ENCODE measurements around the gene AMDHD1.

The AMDHD1 gene

DNA sequence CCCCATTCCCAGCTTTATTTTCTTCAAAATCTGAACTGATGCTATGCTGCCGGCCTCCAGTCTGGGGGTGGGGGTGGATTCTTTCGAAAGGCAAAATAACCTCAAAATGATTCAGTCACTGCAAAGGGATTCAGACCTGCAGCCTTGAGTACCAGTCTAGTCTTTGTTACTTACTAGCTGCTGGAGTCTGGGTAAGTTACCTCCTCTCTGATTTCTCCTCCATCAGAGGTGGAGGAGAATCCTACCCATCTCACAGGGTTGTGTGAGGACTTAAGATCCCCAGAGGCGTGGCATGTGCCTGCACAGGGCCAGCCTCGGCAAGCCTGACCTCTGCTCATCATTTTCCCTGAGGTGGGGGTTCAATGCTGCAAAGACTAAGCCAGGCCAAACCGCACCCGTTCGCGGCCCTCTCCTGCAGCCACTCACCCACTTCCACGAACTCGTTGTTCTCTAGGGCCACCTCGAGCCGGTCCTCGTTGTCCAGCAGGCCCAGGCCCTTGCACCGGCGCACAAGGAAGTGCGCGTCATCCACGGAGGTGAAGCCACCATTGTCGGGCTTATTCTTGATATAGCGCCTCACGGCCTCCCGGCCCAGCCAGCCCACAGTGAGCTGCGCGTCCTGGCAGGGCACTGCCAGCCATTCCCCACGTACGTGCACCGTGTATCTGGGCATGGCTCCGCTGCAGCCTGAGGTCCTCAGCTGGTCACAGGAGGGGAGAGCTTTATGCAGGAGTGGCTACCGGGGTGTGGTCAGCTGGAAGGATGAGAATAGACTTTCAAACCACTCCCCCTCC is 52.3 kb downstream of the AMDHD1 start:
- no peak for DNase-seq (ENCODE audit: low spot score)

DNA sequence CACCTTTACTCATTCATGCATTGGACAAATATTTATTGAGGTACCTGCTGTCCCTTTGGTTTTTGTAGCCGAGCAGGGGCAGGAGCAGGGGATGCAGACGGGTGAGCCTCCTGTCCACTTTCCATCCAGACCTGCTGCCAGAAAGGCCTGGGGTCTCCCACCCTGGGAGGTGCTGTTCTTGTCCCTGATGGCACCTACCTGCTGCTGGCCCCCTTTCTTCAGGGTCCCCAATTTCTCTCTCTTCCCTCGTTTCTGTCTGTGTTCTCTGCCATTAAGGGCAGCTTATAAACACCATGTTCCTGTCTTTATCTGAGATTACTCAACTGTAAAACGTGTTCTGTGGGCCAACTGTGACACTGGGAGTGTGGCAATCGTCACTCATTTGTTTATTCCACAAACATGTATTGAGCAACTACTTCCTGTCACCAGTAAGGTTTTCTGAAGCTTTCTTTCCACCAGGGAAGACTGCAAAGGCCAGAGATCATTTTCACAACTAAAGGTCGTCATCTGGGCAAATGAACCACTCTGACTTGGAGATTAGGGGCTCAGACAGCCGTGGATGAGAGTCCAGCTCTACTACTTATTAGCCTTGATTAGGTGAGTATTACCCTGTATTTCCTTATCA is 53.0 kb downstream of the AMDHD1 start, which contains the start of gene HAL:
Gene HAL (minus strand): TSS at position 311 of the 625 bp plus-strand sequence. CDS start 434 bp downstream, outside the sequence.
- DNase-seq (ENCODE audit: low spot score): no peak

DNA sequence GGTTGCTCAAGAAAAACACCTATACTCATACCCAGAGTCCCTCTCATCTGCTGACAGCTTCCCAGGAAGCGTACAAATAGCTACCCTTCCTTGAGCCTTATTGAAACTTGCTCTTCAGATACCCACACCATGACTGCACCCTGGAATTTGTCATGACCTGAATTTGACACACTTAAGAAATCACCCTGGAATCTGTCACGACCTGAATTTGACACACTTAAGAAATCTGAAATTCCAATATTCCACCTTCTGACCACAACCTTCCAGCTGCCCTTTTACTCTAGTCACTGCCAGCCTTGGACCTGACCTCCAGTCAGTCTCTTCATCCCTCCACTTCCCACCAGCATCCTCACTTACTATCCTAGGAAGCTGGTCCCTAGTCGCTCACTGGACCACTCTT is 54.1 kb downstream of the AMDHD1 start:
- DNase-seq (ENCODE audit: low spot score): no peak

DNA sequence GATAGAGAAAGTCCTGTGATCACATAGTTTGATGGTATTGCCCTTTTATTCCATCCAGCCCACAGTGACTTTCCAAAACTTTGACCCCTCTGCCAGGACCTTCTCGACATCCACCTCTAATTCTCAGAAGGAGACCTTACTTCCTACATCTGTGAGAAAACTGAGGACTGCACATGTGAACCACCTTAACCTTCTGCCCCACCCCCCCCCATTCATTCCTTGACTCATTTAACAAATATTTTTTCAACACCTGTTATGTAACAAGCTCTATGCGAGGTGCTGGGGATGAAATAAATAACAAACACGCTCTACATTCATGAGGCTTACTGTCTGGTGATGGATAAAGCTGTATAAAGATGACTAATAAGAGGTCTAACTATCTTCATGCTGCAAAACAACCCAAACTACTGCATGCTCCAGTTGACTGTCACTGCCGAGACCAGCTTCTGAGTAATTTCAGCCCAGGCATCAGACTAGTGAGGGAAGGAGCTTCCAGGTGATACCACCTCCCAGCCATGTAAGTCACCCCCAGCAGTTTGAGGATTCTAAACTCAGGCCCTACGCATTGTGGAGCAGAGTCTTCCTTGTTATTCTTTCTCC is 54.9 kb downstream of the AMDHD1 start:
- DNase-seq (ENCODE audit: low spot score): no peak

DNA sequence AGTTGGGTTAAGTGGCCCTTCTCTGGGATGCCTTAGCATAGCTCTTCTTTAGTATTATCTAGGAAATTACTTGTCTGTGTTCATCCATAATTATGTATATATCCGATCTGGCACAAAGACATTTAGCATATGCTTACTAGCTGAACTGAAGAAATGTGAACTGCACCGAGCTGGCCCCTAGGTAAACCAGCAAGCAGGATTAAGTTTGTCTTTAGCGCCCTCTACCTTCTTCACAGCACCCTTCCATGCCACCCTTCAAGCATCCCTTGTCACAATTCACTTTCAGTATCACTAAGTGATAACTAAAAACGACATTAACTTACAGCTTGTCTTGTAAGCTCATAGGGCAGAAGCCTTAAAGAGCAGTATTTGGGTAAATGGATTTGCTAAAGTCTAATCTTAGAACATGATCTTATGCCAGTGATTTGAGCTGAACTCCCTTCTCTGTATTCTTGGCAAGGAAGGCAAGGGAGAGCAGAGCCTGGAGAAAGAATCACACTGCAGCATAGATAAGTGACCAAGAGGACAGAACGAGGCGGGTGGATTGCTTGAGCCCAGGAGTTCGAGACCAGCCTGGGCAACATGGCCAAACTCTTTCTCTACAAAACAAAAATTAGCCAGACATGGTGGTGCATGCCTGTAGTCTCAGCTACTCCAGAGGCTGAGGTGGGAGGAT is 55.6 kb downstream of the AMDHD1 start:
- DNase-seq (ENCODE audit: low spot score): peak; percentile 56

DNA sequence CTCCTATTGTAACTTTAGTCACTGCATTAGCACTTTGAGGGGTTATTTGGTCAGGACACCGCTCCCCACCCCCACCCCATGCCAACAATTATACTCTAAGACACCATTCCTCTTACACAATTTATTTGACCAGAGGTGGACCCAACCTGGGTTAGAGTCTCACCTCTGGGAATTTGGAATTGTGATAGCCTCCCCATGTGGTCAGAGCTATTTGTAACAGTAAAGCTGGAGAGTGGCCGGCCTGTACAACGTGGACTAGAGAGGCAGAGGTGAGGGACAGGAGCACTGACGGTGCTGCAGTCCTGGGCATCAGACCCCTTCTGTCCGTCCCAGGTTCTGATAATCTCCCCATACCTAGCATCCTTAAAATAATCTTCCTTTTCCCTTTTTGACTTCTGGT is 56.4 kb downstream of the AMDHD1 start:
- no peak for DNase-seq (ENCODE audit: low spot score)

DNA sequence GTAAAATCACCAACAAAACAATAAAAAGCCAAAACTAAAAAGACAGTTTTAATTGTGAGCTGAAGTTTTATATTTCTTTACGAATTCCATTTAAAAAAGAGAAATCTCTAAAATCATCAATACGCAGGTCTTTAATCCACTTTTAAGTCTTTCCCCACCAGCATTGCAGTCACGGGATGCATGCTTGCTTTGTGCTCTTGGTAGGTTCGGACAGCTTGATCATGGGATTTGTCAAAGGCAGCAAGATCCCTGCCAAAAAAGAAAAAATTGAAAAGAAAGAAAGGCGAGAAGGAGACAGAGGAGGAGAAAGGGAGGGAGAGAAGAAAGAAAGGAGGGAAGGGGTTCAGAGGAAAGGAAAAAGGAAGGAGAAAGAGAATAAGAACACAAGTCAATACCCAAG is 57.7 kb downstream of the AMDHD1 start:
- no peak for DNase-seq (ENCODE audit: low spot score)

DNA sequence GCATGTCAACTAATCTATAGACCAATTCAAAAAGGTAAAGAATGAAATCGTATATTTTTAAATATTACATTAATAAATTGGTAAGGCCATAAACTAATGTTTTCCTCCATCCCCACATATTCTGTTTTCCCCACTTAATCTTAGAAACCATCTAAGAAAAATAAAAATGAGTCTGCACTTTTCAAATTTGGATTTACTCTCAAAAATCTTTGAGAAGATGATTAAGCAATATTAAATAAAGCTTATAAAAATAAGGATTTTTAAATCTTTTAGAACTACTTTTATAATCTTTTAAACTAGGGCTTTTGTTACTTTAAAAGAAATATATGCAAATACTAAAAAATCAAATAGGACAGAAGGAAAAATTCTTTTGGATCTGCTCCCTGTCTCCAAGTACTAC is 63.6 kb downstream of the AMDHD1 start:
- DNase-seq (ENCODE audit: low spot score): no peak

DNA sequence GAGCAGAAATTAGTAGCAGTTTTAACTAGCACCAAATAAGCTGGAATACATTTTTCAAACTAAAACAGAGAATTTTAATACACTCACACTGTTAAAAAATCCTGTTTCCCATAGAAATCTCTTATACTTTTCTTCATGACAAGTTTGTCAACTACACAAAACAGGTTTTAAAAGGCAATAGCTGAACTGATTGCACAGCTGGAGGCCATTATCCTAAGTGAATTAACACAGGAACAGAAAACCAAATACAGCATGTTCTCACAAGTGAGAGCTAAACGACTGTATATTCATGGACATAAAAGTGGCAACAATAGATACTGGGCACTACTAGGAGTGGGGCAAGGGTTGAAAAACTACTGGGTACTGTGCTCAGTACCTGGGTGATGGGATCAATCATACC is 64.6 kb downstream of the AMDHD1 start:
- DNase-seq (ENCODE audit: low spot score): no peak

DNA sequence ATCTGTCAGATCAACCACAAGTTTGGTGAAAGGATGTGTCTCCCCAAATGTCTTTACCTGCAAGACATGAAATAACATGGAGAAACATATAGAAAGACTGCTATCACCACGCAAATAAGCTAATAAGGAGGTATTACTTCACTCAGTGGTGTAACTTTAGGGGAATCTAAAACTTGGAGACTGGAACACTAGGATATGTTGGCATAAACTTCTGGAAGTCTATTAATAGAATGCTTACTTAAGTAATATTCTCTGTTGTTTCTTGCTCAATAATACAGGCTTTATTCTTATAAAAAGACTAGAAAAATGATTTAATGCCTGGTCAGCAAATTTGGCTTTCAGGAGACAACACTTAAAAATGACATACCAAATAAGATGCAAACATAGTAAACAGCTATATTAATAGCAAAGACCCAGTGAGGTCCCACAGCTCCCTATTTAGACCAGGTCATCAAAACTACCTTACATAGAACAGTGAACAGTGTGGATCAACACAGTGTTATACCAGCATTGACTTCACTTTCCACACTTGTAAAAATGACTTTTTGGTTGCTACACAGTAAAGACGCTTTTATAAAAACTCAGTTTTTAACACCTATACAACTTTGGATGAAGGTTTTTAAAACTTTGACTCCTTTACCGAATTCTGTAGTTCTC is 71.9 kb downstream of the AMDHD1 start:
- DNase-seq (ENCODE audit: low spot score): no peak

DNA sequence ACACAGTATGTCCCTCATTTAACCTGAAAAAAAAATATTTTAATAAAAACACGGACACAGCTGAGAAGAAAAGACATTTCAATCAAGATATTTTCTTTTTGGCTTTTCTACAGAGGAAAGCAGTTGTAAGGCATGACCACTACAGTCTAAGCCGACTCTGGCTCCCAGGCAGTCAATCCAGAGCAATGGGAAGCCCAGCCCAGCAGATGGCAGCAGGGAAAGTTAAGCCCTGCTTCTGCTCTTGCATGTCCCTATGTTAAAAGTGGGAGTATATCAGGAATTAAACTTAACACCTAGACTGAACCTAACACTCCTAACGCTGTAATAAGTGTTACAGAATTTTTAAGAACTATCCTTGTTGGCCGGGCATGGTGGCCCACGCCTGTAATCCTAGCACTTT is 72.5 kb downstream of the AMDHD1 start:
- DNase-seq (ENCODE audit: low spot score): no peak
